GM19467 (cell line): ENCODE results near the gene APRT.

Source experiments
- ATAC-seq: cut with Tn5 transposase; IDR thresholded peaks from one replicate; pipeline ENCODE4 v1.9.1; 2021; ENCODE audit warnings: mild to moderate bottlenecking, moderate library complexity; ENCODE audit not compliant: unreplicated experiment

APRT gene

DNA sequence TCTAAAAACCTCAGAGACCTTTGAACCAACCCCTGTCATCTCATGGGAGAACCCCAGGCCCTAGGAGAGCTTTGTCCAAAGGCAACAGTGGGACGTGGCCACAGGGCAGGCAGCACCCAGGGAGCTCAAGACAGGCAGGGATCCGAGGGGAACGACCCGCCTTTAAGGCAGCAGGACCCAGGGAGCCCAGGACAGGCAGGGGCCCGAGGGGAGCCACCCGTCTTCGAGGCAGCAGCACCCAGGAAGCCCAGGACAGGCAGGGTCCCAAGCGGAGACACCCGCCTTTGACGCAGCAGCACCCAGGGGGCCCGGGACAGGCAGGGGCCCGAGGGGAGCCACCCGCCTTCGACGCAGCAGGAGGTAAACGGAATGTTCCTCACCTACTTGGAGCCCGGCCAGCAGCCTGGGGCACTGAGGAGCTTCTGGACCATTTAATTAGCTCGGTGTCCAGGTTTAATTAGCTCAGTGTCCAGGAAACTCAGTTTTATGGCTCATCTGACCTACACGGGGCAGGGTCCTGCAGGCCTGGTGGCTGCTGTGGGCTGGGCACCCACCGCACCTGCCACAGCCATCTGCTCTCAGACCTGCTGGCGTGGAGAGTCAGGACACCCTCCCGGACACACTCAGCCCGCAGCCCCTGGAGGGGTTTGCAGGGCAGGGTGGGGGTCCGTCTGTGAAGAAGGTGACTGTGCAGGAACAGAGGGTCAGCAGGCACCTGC lies 51.1 kb downstream of the APRT start:
- ATAC-seq: no peak

DNA sequence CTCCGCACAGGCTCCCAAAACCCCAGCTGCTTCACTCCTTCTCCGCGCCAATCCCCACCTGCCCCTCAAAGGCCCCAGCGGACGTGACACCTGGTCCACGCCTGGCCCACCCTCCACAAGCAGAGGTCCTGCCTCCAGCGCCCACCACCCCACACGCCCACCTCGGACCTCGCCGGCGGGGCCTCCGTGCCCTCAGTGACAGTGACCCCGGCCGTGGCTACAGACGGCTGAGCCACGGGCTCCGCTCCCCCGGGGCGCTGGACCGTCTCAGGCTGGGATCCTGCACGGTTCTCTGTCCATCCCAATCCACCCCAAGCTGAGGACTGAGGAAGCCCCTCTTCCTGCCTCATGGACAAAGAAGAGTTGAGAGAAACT lies 51.8 kb downstream of the APRT start:
- ATAC-seq: no peak
